ENCODE results near the gene EVC2.

Gene EVC2

DNA sequence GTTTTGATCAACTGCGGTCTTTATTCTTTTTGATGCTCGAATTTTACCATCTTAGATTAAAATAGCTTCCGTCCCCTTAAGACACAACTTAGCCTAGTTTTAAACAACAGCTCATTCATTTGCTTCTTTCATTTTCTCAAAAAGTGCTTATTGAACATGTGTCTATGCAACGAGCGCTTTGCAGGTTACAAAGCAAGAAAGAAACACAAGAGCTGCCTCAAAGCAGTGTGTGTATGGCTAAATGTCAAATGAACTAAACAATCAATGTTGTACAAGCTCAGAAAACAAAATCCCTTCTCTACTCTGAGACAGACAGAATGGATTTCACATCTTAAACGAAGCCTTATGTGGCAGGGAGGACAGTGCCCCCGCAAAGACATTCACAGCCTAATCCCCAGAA is 61.0 kb downstream of the EVC2 start:
- Histone ChIP-seq H3K27ac (ENCODE audit: low read length) (no peak overlapping the region), H3K27me3 (ENCODE audit: control insufficient read depth, insufficient read depth, low read length) (no peaks in the 10 kb centered on the region), H3K4me3 (ENCODE audit: low read length) (no peak overlapping the region), H3K9me3 (ENCODE audit: control insufficient read depth, insufficient read depth, low read length) (no peaks in the 10 kb centered on the region), H3K4me1 (ENCODE audit: control insufficient read depth, insufficient read depth, low read length) (no peaks in the 10 kb centered on the region), H3K36me3 (ENCODE audit: control insufficient read depth, insufficient read depth, low read length) (peaks cover 2% of the 10 kb centered on the region; the same call in 1 of the 2 replicates)
- WGBS (ENCODE audit: insufficient coverage, insufficient read length) = no CpG with 5 or more reads among the region's 7 CpGs
- DNase-seq (ENCODE audit: low read depth, low spot score) = no peak

DNA sequence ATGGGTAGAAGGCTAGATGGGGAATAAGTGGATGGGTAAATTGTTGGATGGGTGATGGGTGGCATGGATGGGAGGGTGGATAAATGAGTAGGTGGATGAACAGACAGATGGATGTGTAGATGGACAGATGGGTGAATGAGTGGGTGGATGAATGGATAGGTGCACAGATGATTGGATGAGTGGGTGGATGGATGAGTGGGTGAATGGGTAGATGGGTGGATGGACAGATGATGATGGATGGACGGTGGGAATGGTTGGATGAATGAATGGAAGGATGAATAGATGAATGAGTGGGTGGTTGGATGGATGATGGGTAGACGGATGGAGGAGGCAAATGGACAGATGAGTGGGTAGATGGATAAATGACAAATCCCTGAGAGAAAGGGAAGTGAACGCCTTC is 68.3 kb downstream of the EVC2 start:
- Histone ChIP-seq H3K9me3 (ENCODE audit: control insufficient read depth, insufficient read depth, low read length) (no peaks in the 10 kb centered on the region), H3K4me1 (ENCODE audit: control insufficient read depth, insufficient read depth, low read length) (0 out of 2 replicates have a peak, but pooled peaks cover 1% of the 10 kb centered on the region), H3K27ac (ENCODE audit: low read length) (no peak overlapping the region), H3K27me3 (ENCODE audit: control insufficient read depth, insufficient read depth, low read length) (no peaks in the 10 kb centered on the region), H3K36me3 (ENCODE audit: control insufficient read depth, insufficient read depth, low read length) (no peaks in the 10 kb centered on the region), H3K4me3 (ENCODE audit: low read length) (no peak overlapping the region)
- DNase-seq (ENCODE audit: low read depth, low spot score) = no peak
- WGBS (ENCODE audit: insufficient coverage, insufficient read length) = 100% methylated on average over 2 of the region's 3 CpGs

DNA sequence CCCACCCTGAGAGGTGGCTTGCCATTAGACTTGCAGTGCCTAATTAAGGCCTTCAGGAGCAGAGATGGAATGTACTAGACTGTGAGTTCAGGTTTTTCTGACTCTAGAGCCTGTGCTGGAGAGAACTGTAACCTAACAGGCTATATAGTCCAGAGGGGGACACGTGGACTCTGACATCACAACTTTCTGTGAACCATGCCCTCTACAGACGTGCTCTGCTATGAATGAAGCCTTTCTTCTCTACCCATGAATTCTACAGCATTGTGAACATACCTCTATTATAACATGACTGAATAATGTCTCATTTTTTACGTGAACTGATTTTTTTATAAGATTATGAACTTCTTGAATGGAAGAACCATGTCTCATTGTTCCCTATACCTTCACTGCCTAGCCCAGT is 68.8 kb downstream of the EVC2 start:
- H3K4me1 ChIP-seq (ENCODE audit: control insufficient read depth, insufficient read depth, low read length) = 0 out of 2 replicates have a peak, but pooled peaks cover 1% of the 10 kb centered on the region
- no peak for DNase-seq (ENCODE audit: low read depth, low spot score)
- H3K36me3 ChIP-seq (ENCODE audit: control insufficient read depth, insufficient read depth, low read length) = no peaks in the 10 kb centered on the region
- H3K9me3 ChIP-seq (ENCODE audit: control insufficient read depth, insufficient read depth, low read length) = no peaks in the 10 kb centered on the region
- no peak overlapping the region for H3K27ac ChIP-seq (ENCODE audit: low read length)
- no peak overlapping the region for H3K4me3 ChIP-seq (ENCODE audit: low read length)
- no peaks in the 10 kb centered on the region for H3K27me3 ChIP-seq (ENCODE audit: control insufficient read depth, insufficient read depth, low read length)
- WGBS (ENCODE audit: insufficient coverage, insufficient read length) = no CpG with 5 or more reads among the region's 3 CpGs

DNA sequence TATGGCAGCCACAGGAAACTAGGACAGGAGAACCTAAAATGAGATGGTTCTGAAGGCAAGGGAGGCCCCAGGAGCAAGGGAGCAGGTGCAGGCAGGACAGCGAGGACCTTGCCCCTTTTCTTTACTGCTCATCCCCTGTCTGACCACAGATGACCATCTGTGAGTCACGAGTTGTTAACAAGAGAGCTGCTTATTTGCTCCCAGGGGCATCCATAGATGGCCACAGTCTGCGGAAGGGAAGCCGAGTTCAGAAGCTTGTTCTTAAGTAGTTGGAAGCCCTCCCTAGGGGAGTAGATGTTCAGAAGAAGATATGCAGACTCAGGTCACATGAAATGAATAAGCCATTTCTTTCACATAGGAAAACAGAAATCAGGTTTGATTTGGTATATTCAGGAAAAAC is 69.4 kb downstream of the EVC2 start:
- WGBS (ENCODE audit: insufficient coverage, insufficient read length) = no CpG with 5 or more reads among the region's 4 CpGs

DNA sequence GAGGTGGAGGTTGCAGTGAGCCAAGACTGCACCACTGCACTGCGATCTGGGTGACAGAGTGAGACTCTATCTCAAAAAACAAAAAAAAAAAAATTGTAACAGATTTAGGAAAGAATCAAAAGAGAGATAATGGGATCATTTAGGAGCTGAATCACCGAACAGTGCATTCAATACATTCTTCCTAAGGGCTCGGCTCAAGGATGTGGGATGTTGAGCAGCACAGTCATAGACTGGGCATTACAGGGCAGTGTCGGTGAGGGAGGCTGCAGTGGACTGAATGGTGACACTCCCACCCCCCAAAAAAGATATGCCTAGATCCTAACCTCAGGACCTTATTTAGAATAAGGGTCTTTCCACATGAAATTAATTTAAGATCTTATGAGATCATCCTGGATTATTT is 70.0 kb downstream of the EVC2 start:
- Histone ChIP-seq H3K4me1 (ENCODE audit: control insufficient read depth, insufficient read depth, low read length) (0 out of 2 replicates have a peak, but pooled peaks cover 1% of the 10 kb centered on the region), H3K27me3 (ENCODE audit: control insufficient read depth, insufficient read depth, low read length) (no peaks in the 10 kb centered on the region), H3K9me3 (ENCODE audit: control insufficient read depth, insufficient read depth, low read length) (no peaks in the 10 kb centered on the region), H3K36me3 (ENCODE audit: control insufficient read depth, insufficient read depth, low read length) (no peaks in the 10 kb centered on the region), H3K4me3 (ENCODE audit: low read length) (no peak overlapping the region), H3K27ac (ENCODE audit: low read length) (no peak overlapping the region)
- DNase-seq (ENCODE audit: low read depth, low spot score) = no peak
- WGBS (ENCODE audit: insufficient coverage, insufficient read length) = no CpG with 5 or more reads among the region's 4 CpGs

More for the DNA sequence above, 69.4 kb downstream of the EVC2 start:
- Histone ChIP-seq H3K4me3 (ENCODE audit: low read length) (no peak overlapping the region), H3K27me3 (ENCODE audit: control insufficient read depth, insufficient read depth, low read length) (no peaks in the 10 kb centered on the region), H3K4me1 (ENCODE audit: control insufficient read depth, insufficient read depth, low read length) (0 out of 2 replicates have a peak, but pooled peaks cover 1% of the 10 kb centered on the region), H3K9me3 (ENCODE audit: control insufficient read depth, insufficient read depth, low read length) (no peaks in the 10 kb centered on the region), H3K27ac (ENCODE audit: low read length) (no peak overlapping the region), H3K36me3 (ENCODE audit: control insufficient read depth, insufficient read depth, low read length) (no peaks in the 10 kb centered on the region)
- no peak for DNase-seq (ENCODE audit: low read depth, low spot score)

DNA sequence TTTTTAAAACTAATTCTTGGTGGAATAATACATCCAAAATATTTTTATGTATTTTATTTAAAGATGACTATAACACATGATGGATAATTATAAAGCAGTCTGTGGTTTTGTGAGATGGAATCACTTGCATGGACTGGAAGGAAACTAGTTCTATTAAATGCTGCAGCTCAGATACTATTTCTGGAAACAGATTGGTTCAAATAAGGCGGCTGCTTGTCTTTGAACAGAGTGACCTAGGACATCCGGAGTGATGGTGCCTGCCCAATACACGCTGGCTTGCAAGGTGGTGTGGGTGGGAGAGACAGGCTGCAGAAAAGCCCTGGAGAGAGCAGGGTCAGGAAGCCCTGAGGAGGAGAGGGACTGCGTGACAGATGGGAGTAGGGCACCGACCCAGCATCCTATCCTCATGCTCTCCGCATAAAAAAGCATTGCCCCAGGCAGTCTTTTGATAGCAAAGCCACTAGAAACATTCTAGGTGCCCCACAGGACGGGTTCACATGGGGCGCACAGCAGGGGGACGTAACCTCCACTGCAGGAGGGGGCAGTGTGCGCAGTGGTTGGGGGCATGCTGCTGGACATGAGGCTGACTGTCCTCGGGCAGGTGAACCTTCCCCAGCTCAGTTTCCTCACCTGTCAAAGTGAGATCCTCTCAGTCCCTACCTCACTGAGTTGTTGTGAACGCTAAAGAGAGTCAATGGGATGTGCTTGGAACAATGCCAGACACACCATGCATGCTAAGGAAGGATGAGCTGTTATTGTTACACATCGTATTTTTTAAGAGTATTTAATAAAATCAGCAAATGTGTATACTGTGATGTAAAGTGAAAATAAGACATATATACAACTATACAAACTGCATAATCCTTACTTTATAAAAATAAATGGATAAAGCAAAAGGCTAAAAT is 71.3 kb downstream of the EVC2 start:
- Histone ChIP-seq H3K27ac (ENCODE audit: low read length) (no peak overlapping the region), H3K4me3 (ENCODE audit: low read length) (no peak overlapping the region), H3K36me3 (ENCODE audit: control insufficient read depth, insufficient read depth, low read length) (no peaks in the 10 kb centered on the region), H3K27me3 (ENCODE audit: control insufficient read depth, insufficient read depth, low read length) (no peaks in the 10 kb centered on the region), H3K9me3 (ENCODE audit: control insufficient read depth, insufficient read depth, low read length) (no peaks in the 10 kb centered on the region), H3K4me1 (ENCODE audit: control insufficient read depth, insufficient read depth, low read length) (0 out of 2 replicates have a peak, but pooled peaks cover 1% of the 10 kb centered on the region)
- DNase-seq (ENCODE audit: low read depth, low spot score) = no peak
- no CpG with 5 or more reads among the region's 13 CpGs for WGBS (ENCODE audit: insufficient coverage, insufficient read length)

DNA sequence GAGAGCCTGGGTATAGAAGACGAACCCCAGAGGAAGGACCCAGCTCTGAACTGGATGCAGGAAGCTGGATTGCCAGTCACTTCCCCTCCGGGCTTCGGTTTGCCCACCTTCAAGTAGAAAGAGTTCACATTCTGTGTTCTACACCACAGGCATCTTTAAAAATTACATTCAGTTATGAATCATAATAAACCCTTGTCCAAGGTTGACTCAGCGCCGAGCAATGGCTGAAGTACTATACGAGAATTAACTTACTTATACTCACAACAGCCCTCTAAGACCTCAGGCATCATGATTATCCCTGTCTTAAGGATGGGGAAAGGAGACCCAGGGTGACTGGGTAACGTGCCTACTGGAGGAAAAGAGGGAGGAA is 72.5 kb downstream of the EVC2 start:
- WGBS (ENCODE audit: insufficient coverage, insufficient read length) = no CpG with 5 or more reads among the region's 7 CpGs
- no peak overlapping the region for H3K4me3 ChIP-seq (ENCODE audit: low read length)
- no peak overlapping the region for H3K27ac ChIP-seq (ENCODE audit: low read length)
- no peaks in the 10 kb centered on the region for H3K27me3 ChIP-seq (ENCODE audit: control insufficient read depth, insufficient read depth, low read length)
- H3K36me3 ChIP-seq (ENCODE audit: control insufficient read depth, insufficient read depth, low read length) = no peaks in the 10 kb centered on the region
- no peaks in the 10 kb centered on the region for H3K9me3 ChIP-seq (ENCODE audit: control insufficient read depth, insufficient read depth, low read length)
- H3K4me1 ChIP-seq (ENCODE audit: control insufficient read depth, insufficient read depth, low read length) = 0 out of 2 replicates have a peak, but pooled peaks cover 1% of the 10 kb centered on the region
- DNase-seq (ENCODE audit: low read depth, low spot score) = no peak

DNA sequence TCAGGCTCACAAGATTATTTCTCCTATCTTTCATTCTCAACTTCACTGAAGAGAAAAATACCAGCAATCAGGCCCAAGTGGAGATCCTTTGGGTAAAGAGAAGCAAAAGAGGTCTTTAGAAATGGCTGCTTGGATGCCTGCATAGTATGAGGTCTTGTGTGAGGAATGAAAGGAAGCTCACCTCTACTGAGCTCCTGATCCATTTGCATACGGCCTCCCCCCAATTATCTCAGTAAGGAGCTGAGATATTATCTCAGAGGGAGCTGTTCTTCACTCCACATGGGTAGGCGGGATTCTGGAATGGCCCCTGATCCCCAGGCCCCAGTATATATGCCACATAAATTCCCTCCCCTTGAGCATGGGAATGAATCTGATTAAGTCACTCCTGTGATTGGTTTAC is 75.8 kb downstream of the EVC2 start:
- WGBS (ENCODE audit: insufficient coverage, insufficient read length) = no CpG with 5 or more reads among the region's 2 CpGs
- Histone ChIP-seq H3K36me3 (ENCODE audit: control insufficient read depth, insufficient read depth, low read length) (no peaks in the 10 kb centered on the region), H3K27me3 (ENCODE audit: control insufficient read depth, insufficient read depth, low read length) (no peaks in the 10 kb centered on the region), H3K4me3 (ENCODE audit: low read length) (no peak overlapping the region), H3K27ac (ENCODE audit: low read length) (no peak overlapping the region), H3K4me1 (ENCODE audit: control insufficient read depth, insufficient read depth, low read length) (0 out of 2 replicates have a peak, but pooled peaks cover 1% of the 10 kb centered on the region), H3K9me3 (ENCODE audit: control insufficient read depth, insufficient read depth, low read length) (no peaks in the 10 kb centered on the region)
- no peak for DNase-seq (ENCODE audit: low read depth, low spot score)

DNA sequence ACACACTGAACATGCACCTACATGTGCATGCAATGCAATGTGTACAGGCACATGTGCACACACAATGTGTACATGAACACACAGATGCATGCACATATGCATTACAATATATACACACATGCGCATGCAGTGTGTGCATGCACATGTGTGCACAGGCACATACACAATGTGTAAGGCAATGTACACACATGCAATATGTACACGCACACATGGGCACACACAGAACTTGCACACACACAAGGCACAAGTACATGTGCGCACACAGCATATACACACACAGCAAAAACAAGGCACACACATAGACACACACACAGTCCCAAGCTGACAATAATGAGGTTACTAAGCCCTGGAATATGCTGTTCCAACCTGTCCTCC is 76.3 kb downstream of the EVC2 start:
- H3K36me3 ChIP-seq (ENCODE audit: control insufficient read depth, insufficient read depth, low read length) = no peaks in the 10 kb centered on the region
- DNase-seq (ENCODE audit: low read depth, low spot score) = no peak
- no peaks in the 10 kb centered on the region for H3K27me3 ChIP-seq (ENCODE audit: control insufficient read depth, insufficient read depth, low read length)
- no peak overlapping the region for H3K4me3 ChIP-seq (ENCODE audit: low read length)
- H3K27ac ChIP-seq (ENCODE audit: low read length) = no peak overlapping the region
- WGBS (ENCODE audit: insufficient coverage, insufficient read length) = no CpG with 5 or more reads among the region's 3 CpGs
- H3K4me1 ChIP-seq (ENCODE audit: control insufficient read depth, insufficient read depth, low read length) = no peaks in the 10 kb centered on the region
- H3K9me3 ChIP-seq (ENCODE audit: control insufficient read depth, insufficient read depth, low read length) = no peaks in the 10 kb centered on the region

DNA sequence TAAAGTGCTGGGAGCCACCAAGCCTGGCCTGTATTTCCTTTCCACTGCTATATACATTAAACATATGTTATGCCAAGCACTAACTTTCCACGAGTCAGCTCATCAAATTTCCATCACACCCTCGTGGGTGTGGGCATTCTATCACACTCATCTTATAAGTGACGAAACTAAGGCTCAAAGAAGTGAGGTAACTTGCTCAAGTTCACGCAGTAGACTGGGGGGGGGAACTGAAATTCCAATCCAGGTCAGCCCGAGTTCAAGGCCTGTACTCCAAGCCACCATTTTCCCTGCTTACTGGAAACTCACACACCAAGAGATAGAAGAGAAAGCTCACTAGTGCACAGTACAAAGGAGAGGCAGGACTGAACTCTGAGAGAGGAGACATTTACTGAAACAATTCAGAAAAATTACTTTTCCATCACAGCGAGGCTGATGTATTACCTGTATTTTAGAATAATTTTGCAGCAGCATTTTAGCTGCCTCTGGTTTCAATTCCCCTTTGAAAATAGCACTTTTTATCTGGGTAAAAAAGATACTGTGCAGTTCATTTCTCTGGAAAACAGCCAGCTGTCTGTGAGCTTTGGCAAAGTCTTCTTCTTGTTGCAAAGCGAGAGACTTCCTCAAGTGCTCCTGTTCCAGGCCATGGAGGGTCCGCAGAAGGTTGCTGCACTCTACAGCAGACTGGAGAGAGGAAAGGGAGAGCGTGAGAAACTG is 76.8 kb downstream of the EVC2 start:
- Histone ChIP-seq H3K27me3 (ENCODE audit: control insufficient read depth, insufficient read depth, low read length) (no peaks in the 10 kb centered on the region), H3K4me1 (ENCODE audit: control insufficient read depth, insufficient read depth, low read length) (no peaks in the 10 kb centered on the region), H3K36me3 (ENCODE audit: control insufficient read depth, insufficient read depth, low read length) (no peaks in the 10 kb centered on the region), H3K9me3 (ENCODE audit: control insufficient read depth, insufficient read depth, low read length) (no peaks in the 10 kb centered on the region), H3K4me3 (ENCODE audit: low read length) (no peak overlapping the region), H3K27ac (ENCODE audit: low read length) (no peak overlapping the region)
- no CpG with 5 or more reads among the region's 9 CpGs for WGBS (ENCODE audit: insufficient coverage, insufficient read length)
- DNase-seq (ENCODE audit: low read depth, low spot score) = no peak
